ENCODE measurements around the gene KCNE2. TPM values are rescaled to one million over a fixed set of nuclear protein-coding genes. Genes with fewer than 3 reads are reported as not detected.

Gene KCNE2
- total RNA-seq, 1 donor from 2014 or later, result 0.56 TPM

DNA sequence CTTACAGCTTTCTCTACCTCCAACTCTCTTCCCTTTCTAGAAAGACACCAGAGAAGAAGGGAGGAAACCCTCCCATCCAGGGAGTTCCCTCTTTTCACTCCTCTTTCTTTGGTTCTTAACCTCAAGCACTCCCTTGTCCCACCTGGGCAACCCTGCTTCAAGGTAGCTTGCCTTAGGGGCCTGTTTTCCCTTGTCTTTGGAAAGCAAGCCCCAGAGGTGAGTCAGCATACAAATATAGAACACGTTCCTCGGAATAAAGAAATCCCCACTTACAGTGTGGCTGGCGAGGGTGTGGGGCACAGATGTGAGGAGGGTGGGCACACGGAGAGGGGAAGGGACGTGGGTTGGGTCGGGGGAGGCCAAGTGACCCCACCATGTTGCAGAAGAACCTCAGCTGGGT, 26.1 kb upstream of the KCNE2 start:
- TF ChIP-seq CTCF (IDR thresholded peaks at IDR 0.05), result no peak
- Mint-ChIP-seq H3K27me3 (ENCODE audit: unreplicated experiment) (no peaks in the 10 kb centered on the region), H3K9me3 (ENCODE audit: unreplicated experiment) (no peaks in the 10 kb centered on the region), H3K4me3 (ENCODE audit: unreplicated experiment) (no peak overlapping the region), H3K27ac (ENCODE audit: unreplicated experiment) (peak overlapping the region; percentile 84), H3K36me3 (ENCODE audit: unreplicated experiment) (no peaks in the 10 kb centered on the region), H3K4me1 (ENCODE audit: unreplicated experiment) (peaks cover 90% of the 10 kb centered on the region)
- DNase-seq (ENCODE audit: extremely low spot score, unreplicated experiment), result no peak

DNA sequence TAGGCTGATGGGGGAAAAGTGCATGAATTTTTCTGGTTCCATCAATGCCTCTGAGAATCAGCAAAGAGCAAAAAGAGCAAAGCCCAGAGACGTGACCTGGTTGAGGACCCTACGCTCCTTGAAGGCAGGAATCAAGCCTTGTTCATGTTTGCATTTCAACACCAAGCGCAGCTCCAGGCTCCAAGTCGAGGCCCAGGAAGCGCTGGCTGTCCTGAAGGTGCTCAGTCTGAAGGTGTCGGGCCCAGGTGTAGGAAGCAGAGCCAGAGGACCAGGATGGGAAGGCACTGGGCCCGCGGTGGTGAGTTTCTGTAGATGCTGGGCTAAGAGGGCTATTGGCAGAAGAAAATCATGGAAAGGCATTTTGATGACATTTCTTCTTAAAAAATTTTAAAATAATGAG, 25.6 kb upstream of the KCNE2 start:
- peak overlapping the region; percentile 84 for H3K27ac Mint-ChIP-seq (ENCODE audit: unreplicated experiment)

DNA sequence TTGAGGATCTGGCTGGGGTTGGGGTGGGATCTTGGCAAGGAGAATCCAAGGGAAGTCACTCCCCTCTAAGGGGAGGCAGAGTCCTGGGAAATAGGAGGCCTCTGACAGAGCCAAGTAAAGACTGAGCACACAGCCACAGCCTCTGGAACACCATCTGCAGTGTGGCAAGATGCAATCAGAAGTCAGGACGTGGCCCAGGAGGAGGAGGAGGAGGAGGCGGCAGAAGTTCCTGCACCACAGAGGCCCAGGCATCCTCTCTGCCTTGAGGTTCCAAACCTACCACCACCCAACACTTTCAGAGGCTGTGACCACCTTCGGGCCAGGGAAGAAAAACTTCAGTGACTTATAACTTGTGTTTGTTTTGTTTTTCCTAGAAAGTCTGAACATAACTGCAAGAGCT, 23.7 kb upstream of the KCNE2 start:
- H3K27me3 Mint-ChIP-seq (ENCODE audit: unreplicated experiment), result no peaks in the 10 kb centered on the region
- peaks cover 89% of the 10 kb centered on the region for H3K4me1 Mint-ChIP-seq (ENCODE audit: unreplicated experiment)
- no peak for DNase-seq (ENCODE audit: extremely low spot score, unreplicated experiment)
- no peaks in the 10 kb centered on the region for H3K9me3 Mint-ChIP-seq (ENCODE audit: unreplicated experiment)
- no peak overlapping the region for H3K4me3 Mint-ChIP-seq (ENCODE audit: unreplicated experiment)
- no peaks in the 10 kb centered on the region for H3K36me3 Mint-ChIP-seq (ENCODE audit: unreplicated experiment)
- no peak for TF ChIP-seq CTCF (IDR thresholded peaks at IDR 0.05)
- H3K27ac Mint-ChIP-seq (ENCODE audit: unreplicated experiment), result no peak overlapping the region

More for the DNA sequence above, 25.6 kb upstream of the KCNE2 start:
- Mint-ChIP-seq H3K4me3 (ENCODE audit: unreplicated experiment) (no peak overlapping the region), H3K36me3 (ENCODE audit: unreplicated experiment) (no peaks in the 10 kb centered on the region), H3K9me3 (ENCODE audit: unreplicated experiment) (no peaks in the 10 kb centered on the region), H3K4me1 (ENCODE audit: unreplicated experiment) (peaks cover 89% of the 10 kb centered on the region), H3K27me3 (ENCODE audit: unreplicated experiment) (no peaks in the 10 kb centered on the region)
- TF ChIP-seq CTCF (IDR thresholded peaks at IDR 0.05), result no peak
- DNase-seq (ENCODE audit: extremely low spot score, unreplicated experiment), result no peak

- no peak overlapping the region for H3K4me3 Mint-ChIP-seq (ENCODE audit: unreplicated experiment)
- no peak overlapping the region for H3K27ac Mint-ChIP-seq (ENCODE audit: unreplicated experiment)
- H3K4me1 Mint-ChIP-seq (ENCODE audit: unreplicated experiment), result peaks cover 90% of the 10 kb centered on the region
- H3K27me3 Mint-ChIP-seq (ENCODE audit: unreplicated experiment), result no peaks in the 10 kb centered on the region
- H3K36me3 Mint-ChIP-seq (ENCODE audit: unreplicated experiment), result no peaks in the 10 kb centered on the region
- no peak for DNase-seq (ENCODE audit: extremely low spot score, unreplicated experiment)
- no peak for TF ChIP-seq CTCF (IDR thresholded peaks at IDR 0.05)
- H3K9me3 Mint-ChIP-seq (ENCODE audit: unreplicated experiment), result no peaks in the 10 kb centered on the region
Observed at GRCh38 chr21:34342476-34342875, 21.3 kb upstream of the KCNE2 start.

DNA sequence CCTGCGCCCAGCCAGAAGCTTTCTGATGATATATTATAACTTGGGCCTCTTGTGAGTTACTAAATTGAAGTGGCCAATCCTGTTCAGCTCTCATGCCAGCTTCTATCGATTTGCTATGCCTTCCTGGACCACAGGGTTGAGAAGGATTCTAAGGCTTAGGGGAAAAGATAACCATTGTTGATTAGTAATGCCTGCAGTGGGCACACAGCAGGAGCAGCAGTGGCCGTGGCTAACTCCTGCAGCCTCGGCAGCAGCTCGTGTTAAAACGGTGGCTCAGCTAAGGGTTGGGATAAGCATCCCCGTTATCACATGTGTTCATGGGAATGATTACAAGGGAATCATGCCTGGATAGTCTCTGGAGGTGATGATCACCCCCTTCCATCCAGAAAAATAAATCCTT, 20.5 kb upstream of the KCNE2 start:
- H3K36me3 Mint-ChIP-seq (ENCODE audit: unreplicated experiment), result no peaks in the 10 kb centered on the region
- no peaks in the 10 kb centered on the region for H3K27me3 Mint-ChIP-seq (ENCODE audit: unreplicated experiment)
- no peak for TF ChIP-seq CTCF (IDR thresholded peaks at IDR 0.05)
- H3K27ac Mint-ChIP-seq (ENCODE audit: unreplicated experiment), result no peak overlapping the region
- H3K4me1 Mint-ChIP-seq (ENCODE audit: unreplicated experiment), result peaks cover 87% of the 10 kb centered on the region
- H3K9me3 Mint-ChIP-seq (ENCODE audit: unreplicated experiment), result no peaks in the 10 kb centered on the region
- H3K4me3 Mint-ChIP-seq (ENCODE audit: unreplicated experiment), result no peak overlapping the region
- DNase-seq (ENCODE audit: extremely low spot score, unreplicated experiment), result no peak

All from osteocyte (in vitro differentiated cells).